Right lobe of liver (tissue), 6 donors: ENCODE results near the gene ATF7. TPM values are rescaled to one million over a fixed set of nuclear protein-coding genes. Genes with fewer than 3 reads are reported as not detected.
"Not testable (repeated sequence)": the region's sequence is repeated elsewhere in the genome, so short reads cannot be mapped to it uniquely, and the experiment has no call there.

Experiments
- ATAC-seq, 4 donors: fragments of 200-7000 bp; cut with Tn5 transposase; one replicate each; pipeline ENCODE4 v1.9.1; 2020; ENCODE audit warnings: mild to moderate bottlenecking in 4 of 4, moderate library complexity in 4 of 4
- DNase-seq, 3 donors: peaks; one replicate each; pipeline ENCODE4 v3.0.0-alpha.2; 2020
- H3K27ac ChIP-seq, 3 donors: fragments of 200-600 bp; one replicate each; pipeline ENCODE4 v1.8.0; 2022
- H3K27me3 ChIP-seq, 2 donors: fragments of 200-600 bp; one replicate each; pipeline ENCODE4 v1.8.0; 2022
- H3K36me3 ChIP-seq, 4 donors: fragments of 200-600 bp; sonication (generic) in 1 of 4; one replicate each; pipeline versions ENCODE4 v1.5.1 to v1.8.0; 2017 to 2022; ENCODE audit warnings: control low read depth in 1 of 4
- H3K4me1 ChIP-seq, 4 donors: fragments of 200-600 bp; sonication (generic) in 1 of 4; one replicate each; pipeline versions ENCODE4 v1.5.1 to v1.8.0; 2017 to 2022; ENCODE audit warnings: control low read depth in 1 of 4
- H3K4me3 ChIP-seq, 3 donors: fragments of 200-600 bp; one replicate each; pipeline ENCODE4 v1.8.0; 2022
- H3K9me3 ChIP-seq, 4 donors: fragments of 200-600 bp; sonication (generic) in 1 of 4; one replicate each; pipeline versions ENCODE4 v1.5.1 to v1.8.0; 2017 to 2022; ENCODE audit warnings: control low read depth in 1 of 4
- POLR2A ChIP-seq: fragments of 450-650 bp; IDR thresholded peaks from one replicate; pipeline ENCODE4 v1.6.1; 2017; ENCODE audit warnings: antibody characterized with exemption, mild to moderate bottlenecking
- WGBS: methylation state at CpG from one replicate; pipeline ENCODE4 v1.1.6; 2018; ENCODE audit warnings: low coverage, low lambda C conversion rate; ENCODE audit not compliant: insufficient coverage; ENCODE audit errors: missing lambda C conversion rate; 5-methylcytosine and 5-hydroxymethylcytosine counted together
- intact Hi-C, 2 donors: fragments of 100-400 bp; cut with DNase I; formaldehyde crosslinking; loops; one replicate each; pipeline versions ENCODE4 v1.11.2 to v1.14.1; 2022
- total RNA-seq, 6 experiments: library from RNA; depleted of rRNA in 2 of 6; stranded (reverse); fragments of >200 nt in 2 of 6; fragmentation: NEBNext Ultra II Directional in 3 of 6; extraction: Animal tissue kit (Norgen Biotek cat#: 25700) in 3 of 6; gene quantifications; one replicate each; pipeline versions ENCODE4 v1.1.0 to v1.2.4, GENCODE V29; 2016 to 2023
- TF ChIP-seq, protein P1 (sequence below), 4 donors: fragments of 200-600 bp in 3 of 4; fragments of 450-650 bp in 1 of 4; IDR thresholded peaks; one replicate each; pipeline versions ENCODE4 v1.5.1 to v1.8.0; 2016 to 2022; ENCODE audit warnings: antibody characterized with exemption in 4 of 4, mild to moderate bottlenecking in 2 of 4
- donor health status: DM: no; HTN: yes; CAD: no.
- donor health status: DM: no; HTN: no; CAD: no.
- donor health status: DM: no; HTN: no; CAD: no.
- donor health status: DM: no; HTN: yes; CAD: no.
- donor health status: DM: no; HTN: yes; CAD: no.

ATF7 gene
- total RNA-seq, 6 experiments from 2014 or later: 7.9 to 18.7 (median 12.3) TPM

DNA sequence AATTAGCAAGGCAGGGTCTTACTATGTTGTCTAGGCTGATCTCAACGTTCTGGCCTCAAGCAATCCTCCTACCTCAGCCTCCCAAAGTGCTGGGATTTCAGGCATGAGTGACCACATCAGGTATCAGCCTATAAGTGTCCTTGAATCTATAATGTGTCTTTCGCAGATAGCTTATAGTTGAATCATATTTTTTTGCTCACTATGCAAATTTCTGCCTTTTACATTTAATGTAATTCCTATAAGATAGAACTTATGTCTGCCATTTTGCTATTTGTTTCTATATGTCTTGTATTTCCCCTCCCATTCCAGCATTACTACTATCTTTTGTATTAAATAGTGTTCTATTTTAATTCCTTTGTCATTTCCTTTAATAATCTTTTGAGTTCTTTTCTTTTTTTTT, 10.5 kb upstream of the ATF7 start:
- 18% methylated on average over 2 of the region's 2 CpGs for WGBS
- no peaks in the 10 kb centered on the region for H3K36me3 ChIP-seq
- no peaks in the 10 kb centered on the region for H3K27me3 ChIP-seq
- no peak for ATAC-seq
- H3K4me1 ChIP-seq: no peaks in the 10 kb centered on the region
- H3K27ac ChIP-seq: no peak overlapping the region
- H3K9me3 ChIP-seq: no peaks in the 10 kb centered on the region
- TF ChIP-seq, protein P1, sequence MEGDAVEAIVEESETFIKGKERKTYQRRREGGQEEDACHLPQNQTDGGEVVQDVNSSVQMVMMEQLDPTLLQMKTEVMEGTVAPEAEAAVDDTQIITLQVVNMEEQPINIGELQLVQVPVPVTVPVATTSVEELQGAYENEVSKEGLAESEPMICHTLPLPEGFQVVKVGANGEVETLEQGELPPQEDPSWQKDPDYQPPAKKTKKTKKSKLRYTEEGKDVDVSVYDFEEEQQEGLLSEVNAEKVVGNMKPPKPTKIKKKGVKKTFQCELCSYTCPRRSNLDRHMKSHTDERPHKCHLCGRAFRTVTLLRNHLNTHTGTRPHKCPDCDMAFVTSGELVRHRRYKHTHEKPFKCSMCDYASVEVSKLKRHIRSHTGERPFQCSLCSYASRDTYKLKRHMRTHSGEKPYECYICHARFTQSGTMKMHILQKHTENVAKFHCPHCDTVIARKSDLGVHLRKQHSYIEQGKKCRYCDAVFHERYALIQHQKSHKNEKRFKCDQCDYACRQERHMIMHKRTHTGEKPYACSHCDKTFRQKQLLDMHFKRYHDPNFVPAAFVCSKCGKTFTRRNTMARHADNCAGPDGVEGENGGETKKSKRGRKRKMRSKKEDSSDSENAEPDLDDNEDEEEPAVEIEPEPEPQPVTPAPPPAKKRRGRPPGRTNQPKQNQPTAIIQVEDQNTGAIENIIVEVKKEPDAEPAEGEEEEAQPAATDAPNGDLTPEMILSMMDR (IDR thresholded peaks at IDR 0.05): no peak
- no peak for DNase-seq
- no peak overlapping the region for H3K4me3 ChIP-seq
- intact Hi-C loops: no loop called here

GRCh38 chr12:53635708-53636107, 9.5 kb upstream of the ATF7 start:
- ATAC-seq, DNase-seq, intact Hi-C loops: not testable (repeated sequence)

GRCh38 chr12:53631721-53632120, 5.5 kb upstream of the ATF7 start:
- H3K36me3 ChIP-seq: no peaks in the 10 kb centered on the region
- no peaks in the 10 kb centered on the region for H3K9me3 ChIP-seq
- no peak overlapping the region for H3K4me3 ChIP-seq
- 60% methylated on average over 1 of the region's 1 CpG for WGBS
- H3K4me1 ChIP-seq: peaks cover 0 to 8% (median 1%) of the 10 kb centered on the region in 4 donors
- TF ChIP-seq, protein P1 (IDR thresholded peaks at IDR 0.05): no peak
- TF ChIP-seq POLR2A: no peak
- H3K27me3 ChIP-seq: no peaks in the 10 kb centered on the region
- H3K27ac ChIP-seq: no peak overlapping the region
- no peak for DNase-seq
- intact Hi-C loops: no loop called here
- no peak for ATAC-seq

More at GRCh38 chr12:53635708-53636107, 9.5 kb upstream of the ATF7 start:
- H3K4me1 ChIP-seq, H3K27me3 ChIP-seq, H3K27ac ChIP-seq, H3K4me3 ChIP-seq, H3K36me3 ChIP-seq, H3K9me3 ChIP-seq: not testable (repeated sequence)

- intact Hi-C loops: no loop called here
- no peak for DNase-seq
- H3K27me3 ChIP-seq: no peaks in the 10 kb centered on the region
- no peak for ATAC-seq
- peaks cover 0 to 28% (median 9%) of the 10 kb centered on the region in 4 donors for H3K4me1 ChIP-seq
- TF ChIP-seq, protein P1 (IDR thresholded peaks at IDR 0.05): no peak
- no peak for TF ChIP-seq POLR2A
- no peak overlapping the region for H3K4me3 ChIP-seq
- no peak overlapping the region for H3K27ac ChIP-seq
- H3K9me3 ChIP-seq: no peaks in the 10 kb centered on the region
- 78% methylated on average over 10 of the region's 11 CpGs for WGBS
- no peaks in the 10 kb centered on the region for H3K36me3 ChIP-seq
Observed at GRCh38 chr12:53627919-53628318, 1.7 kb upstream of the ATF7 start.

- ATAC-seq (no peak), DNase-seq (no peak)
- H3K4me1 ChIP-seq: peaks cover 0 to 35% (median 13%) of the 10 kb centered on the region in 4 donors
- H3K36me3 ChIP-seq: no peaks in the 10 kb centered on the region
- H3K9me3 ChIP-seq: no peaks in the 10 kb centered on the region
- peak overlapping the region in 2 of 3 donors; percentile 94 to 96 for H3K27ac ChIP-seq
- intact Hi-C loops: no loop called here
- no peaks in the 10 kb centered on the region for H3K27me3 ChIP-seq
- H3K4me3 ChIP-seq: peak overlapping the region; percentile 62 to 74 (median 69)
- TF ChIP-seq POLR2A: no peak
- TF ChIP-seq, protein P1 (IDR thresholded peaks at IDR 0.05): no peak
- WGBS: 22% methylated on average over 6 of the region's 6 CpGs
Observed at GRCh38 chr12:53626702-53627169, 554 bp upstream of the ATF7 start.
